ENCODE measurements around the gene MAZ. TPM values are rescaled to one million over a fixed set of nuclear protein-coding genes. Genes with fewer than 3 reads are reported as not detected.

The MAZ gene
- total and polyA plus RNA-seq, 2 of the 13 experiments (the other 11 are each of a cell fraction or from before 2014, with no cell fraction given) = 203 to 277 TPM

DNA sequence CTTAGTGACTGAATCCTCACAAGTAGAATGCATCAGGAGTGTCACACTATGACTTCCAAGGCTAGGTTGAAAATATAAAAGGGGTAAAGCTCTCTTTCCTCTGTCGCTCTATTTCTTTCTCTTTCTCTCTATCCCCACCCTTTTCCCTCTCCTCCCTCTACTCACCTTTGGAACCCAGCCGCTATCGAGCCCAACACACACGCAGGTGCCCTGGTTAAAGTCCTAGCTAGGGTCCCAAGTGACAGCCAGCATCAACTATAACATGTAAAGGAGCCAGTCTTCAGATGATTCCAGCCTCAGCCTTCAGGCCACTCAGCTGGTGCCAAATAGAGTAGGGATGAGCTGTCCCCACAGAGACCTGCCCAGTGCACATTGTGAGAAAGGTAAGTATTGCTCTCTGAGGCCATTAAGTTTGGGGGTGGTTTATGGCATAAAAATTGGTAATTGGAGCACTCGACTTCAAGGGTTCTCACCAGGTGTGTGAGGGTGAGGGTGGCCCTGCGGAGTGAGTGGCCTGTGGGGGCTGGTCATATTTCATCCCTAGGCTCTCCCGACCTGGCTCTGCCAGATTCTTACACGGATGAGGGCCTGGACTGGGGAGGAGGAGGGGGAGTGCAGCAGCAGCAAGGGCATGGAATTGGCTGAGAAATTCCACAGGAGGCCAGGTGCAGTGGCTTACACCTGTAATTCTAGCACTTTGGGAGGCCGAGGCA is 45.6 kb upstream of the MAZ start (continued):
- no peak for TF ChIP-seq CAMTA2 (CRISPR knock-in tag; IDR thresholded peaks at IDR 0.05; ENCODE audit: borderline replicate concordance)
- TF ChIP-seq, protein P1, sequence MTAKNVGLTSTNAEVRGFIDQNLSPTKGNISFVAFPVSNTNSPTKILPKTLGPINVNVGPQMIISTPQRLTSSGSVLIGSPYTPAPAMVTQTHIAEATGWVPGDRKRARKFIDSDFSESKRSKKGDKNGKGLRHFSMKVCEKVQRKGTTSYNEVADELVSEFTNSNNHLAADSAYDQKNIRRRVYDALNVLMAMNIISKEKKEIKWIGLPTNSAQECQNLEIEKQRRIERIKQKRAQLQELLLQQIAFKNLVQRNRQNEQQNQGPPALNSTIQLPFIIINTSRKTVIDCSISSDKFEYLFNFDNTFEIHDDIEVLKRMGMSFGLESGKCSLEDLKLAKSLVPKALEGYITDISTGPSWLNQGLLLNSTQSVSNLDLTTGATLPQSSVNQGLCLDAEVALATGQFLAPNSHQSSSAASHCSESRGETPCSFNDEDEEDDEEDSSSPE (CRISPR knock-in tag; IDR thresholded peaks at IDR 0.05) = 0 out of 2 replicates have a peak, but pooled peaks have one; percentile 20
- TF ChIP-seq, protein P2, sequence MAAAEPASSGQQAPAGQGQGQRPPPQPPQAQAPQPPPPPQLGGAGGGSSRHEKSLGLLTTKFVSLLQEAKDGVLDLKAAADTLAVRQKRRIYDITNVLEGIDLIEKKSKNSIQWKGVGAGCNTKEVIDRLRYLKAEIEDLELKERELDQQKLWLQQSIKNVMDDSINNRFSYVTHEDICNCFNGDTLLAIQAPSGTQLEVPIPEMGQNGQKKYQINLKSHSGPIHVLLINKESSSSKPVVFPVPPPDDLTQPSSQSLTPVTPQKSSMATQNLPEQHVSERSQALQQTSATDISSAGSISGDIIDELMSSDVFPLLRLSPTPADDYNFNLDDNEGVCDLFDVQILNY (CRISPR knock-in tag; conservative IDR thresholded peaks at IDR 0.05) = no peak
- TF ChIP-seq PAXIP1 (CRISPR knock-in tag; conservative IDR thresholded peaks at IDR 0.05) = peak; percentile 37; the same call in 1 of the 2 replicates
- 0 out of 2 replicates have a peak, but pooled peaks have one; percentile 42 for TF ChIP-seq HINFP (CRISPR knock-in tag; IDR thresholded peaks at IDR 0.05; ENCODE audit: low read depth)
- peak; percentile 56; the same call in 1 of the 2 replicates for TF ChIP-seq ZNF292 (CRISPR knock-in tag; IDR thresholded peaks at IDR 0.05; ENCODE audit: borderline replicate concordance, low read depth)
- no peak for TF ChIP-seq RFX5 (IDR thresholded peaks at IDR 0.05; ENCODE audit: low read depth, low read length)
- TF ChIP-seq ZNF235 (CRISPR knock-in tag; IDR thresholded peaks at IDR 0.05; ENCODE audit: borderline replicate concordance) = no peak
- peak; percentile 14; the same call in 1 of the 2 replicates for TF ChIP-seq ARNTL (CRISPR knock-in tag; IDR thresholded peaks at IDR 0.05)
- peak; percentile 54 for TF ChIP-seq TBX2 (CRISPR knock-in tag; IDR thresholded peaks at IDR 0.05; ENCODE audit: borderline replicate concordance)
- 0 out of 2 replicates have a peak, but pooled peaks have one; percentile 17 for TF ChIP-seq NR2C2 (CRISPR knock-in tag; IDR thresholded peaks at IDR 0.05; ENCODE audit: borderline replicate concordance)
- TF ChIP-seq PHF21A (CRISPR knock-in tag; IDR thresholded peaks at IDR 0.05) = peak; percentile 50; the same call in 1 of the 2 replicates
- TF ChIP-seq, protein P3, sequence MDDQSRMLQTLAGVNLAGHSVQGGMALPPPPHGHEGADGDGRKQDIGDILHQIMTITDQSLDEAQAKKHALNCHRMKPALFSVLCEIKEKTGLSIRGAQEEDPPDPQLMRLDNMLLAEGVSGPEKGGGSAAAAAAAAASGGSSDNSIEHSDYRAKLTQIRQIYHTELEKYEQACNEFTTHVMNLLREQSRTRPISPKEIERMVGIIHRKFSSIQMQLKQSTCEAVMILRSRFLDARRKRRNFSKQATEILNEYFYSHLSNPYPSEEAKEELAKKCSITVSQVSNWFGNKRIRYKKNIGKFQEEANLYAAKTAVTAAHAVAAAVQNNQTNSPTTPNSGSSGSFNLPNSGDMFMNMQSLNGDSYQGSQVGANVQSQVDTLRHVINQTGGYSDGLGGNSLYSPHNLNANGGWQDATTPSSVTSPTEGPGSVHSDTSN (CRISPR knock-in tag; IDR thresholded peaks at IDR 0.05; ENCODE audit: borderline replicate concordance) = no peak
- TF ChIP-seq, protein P4, sequence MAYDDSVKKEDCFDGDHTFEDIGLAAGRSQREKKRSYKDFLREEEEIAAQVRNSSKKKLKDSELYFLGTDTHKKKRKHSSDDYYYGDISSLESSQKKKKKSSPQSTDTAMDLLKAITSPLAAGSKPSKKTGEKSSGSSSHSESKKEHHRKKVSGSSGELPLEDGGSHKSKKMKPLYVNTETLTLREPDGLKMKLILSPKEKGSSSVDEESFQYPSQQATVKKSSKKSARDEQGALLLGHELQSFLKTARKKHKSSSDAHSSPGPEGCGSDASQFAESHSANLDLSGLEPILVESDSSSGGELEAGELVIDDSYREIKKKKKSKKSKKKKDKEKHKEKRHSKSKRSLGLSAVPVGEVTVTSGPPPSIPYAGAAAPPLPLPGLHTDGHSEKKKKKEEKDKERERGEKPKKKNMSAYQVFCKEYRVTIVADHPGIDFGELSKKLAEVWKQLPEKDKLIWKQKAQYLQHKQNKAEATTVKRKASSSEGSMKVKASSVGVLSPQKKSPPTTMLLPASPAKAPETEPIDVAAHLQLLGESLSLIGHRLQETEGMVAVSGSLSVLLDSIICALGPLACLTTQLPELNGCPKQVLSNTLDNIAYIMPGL (CRISPR knock-in tag; IDR thresholded peaks at IDR 0.05; ENCODE audit: borderline replicate concordance in 1 of 2, low read depth in 1 of 2) = 0 out of 4 replicates have a peak, but pooled peaks of 1 of the 2 experiments have one; percentile 34

Data from HepG2 (cell line).